ENCODE measurements around the gene RAPGEFL1. TPM values are rescaled to one million over a fixed set of nuclear protein-coding genes. Genes with fewer than 3 reads are reported as not detected.
"Not testable (repeated sequence)": the region's sequence is repeated elsewhere in the genome, so short reads cannot be mapped to it uniquely, and the experiment has no call there.

The RAPGEFL1 gene
- total RNA-seq, 1 experiment from 2014 or later, result 14.0 TPM

GRCh38 chr17:40203131-40203530 is 25.9 kb downstream of the RAPGEFL1 start:
- Histone ChIP-seq H3K4me3 (no peak overlapping the region), H3K27me3 (ENCODE audit: insufficient read depth, low read depth) (no peaks in the 10 kb centered on the region), H3K27ac (no peak overlapping the region), H3K4me2 (no peak overlapping the region), H3K9me2 (ENCODE audit: insufficient read depth) (no peaks in the 10 kb centered on the region), H3K9me3 (ENCODE audit: insufficient read depth, low read depth) (no peaks in the 10 kb centered on the region), H4K20me1 (ENCODE audit: insufficient read depth) (no peaks in the 10 kb centered on the region), H3K4me1 (replicated peaks; ENCODE audit: insufficient read depth) (no peaks in the 10 kb centered on the region), H3K79me2 (ENCODE audit: low read depth) (no peaks in the 10 kb centered on the region), H2AFZ (no peak overlapping the region), H3K36me3 (ENCODE audit: low read depth) (no peaks in the 10 kb centered on the region), H3F3A (ENCODE audit: insufficient read depth, low read depth) (peaks cover 5% of the 10 kb centered on the region; the same call in 1 of the 2 replicates)
- TF ChIP-seq EZH2 (IDR thresholded peaks at IDR 0.05; ENCODE audit: low read depth) (no peak), CTCF (conservative IDR thresholded peaks at IDR 0.05) (no peak)
- DNase-seq, result no peak
- no TSS peak for BruUV-seq (replicated peaks)
- intact Hi-C loops (cut with micrococcal nuclease; ENCODE audit: unreplicated experiment), result loop anchor here (10.0 kb wide), 1 partner anchor 152 kb away; no protein-coding TSS in a partner anchor
- ChIA-PET CTCF (interaction anchor here (0.6 to 0.7 kb wide), 2 partner anchors 64 to 138 kb away, joined by 6 read pairs; no protein-coding TSS in a partner anchor), POLR2A (ENCODE audit: unreplicated experiment) (no interaction called here)

GRCh38 chr17:40206193-40206592 is 28.9 kb downstream of the RAPGEFL1 start:
- H3K36me3 ChIP-seq (ENCODE audit: low read depth); H3K27ac ChIP-seq; H4K20me1 ChIP-seq (ENCODE audit: insufficient read depth); H3K4me3 ChIP-seq; H3K27me3 ChIP-seq (ENCODE audit: insufficient read depth, low read depth); H3K4me1 ChIP-seq (replicated peaks; ENCODE audit: insufficient read depth); CTCF ChIA-PET; BruUV-seq (replicated peaks); H3K4me2 ChIP-seq; POLR2A ChIA-PET (ENCODE audit: unreplicated experiment); H3K9me3 ChIP-seq (ENCODE audit: insufficient read depth, low read depth); H3K9me2 ChIP-seq (ENCODE audit: insufficient read depth); H3K79me2 ChIP-seq (ENCODE audit: low read depth); H2AFZ ChIP-seq; DNase-seq; H3F3A ChIP-seq (ENCODE audit: insufficient read depth, low read depth): not testable (repeated sequence)
- intact Hi-C loops (cut with micrococcal nuclease; ENCODE audit: unreplicated experiment), result loop anchor here (10.0 kb wide), 1 partner anchor 149 kb away; no protein-coding TSS in a partner anchor

- no peak overlapping the region for H3K27ac ChIP-seq
- POLR2A ChIA-PET (ENCODE audit: unreplicated experiment), result interaction anchor here (0.5 kb wide), 1 partner anchor 9 kb away, joined by 14 read pairs; the partner anchor contains the start of gene WIPF2
- no peaks in the 10 kb centered on the region for H3K4me1 ChIP-seq (replicated peaks; ENCODE audit: insufficient read depth)
- no peaks in the 10 kb centered on the region for H3K79me2 ChIP-seq (ENCODE audit: low read depth)
- no peaks in the 10 kb centered on the region for H3K27me3 ChIP-seq (ENCODE audit: insufficient read depth, low read depth)
- TF ChIP-seq EZH2 (IDR thresholded peaks at IDR 0.05; ENCODE audit: low read depth), result no peak
- no peak for TF ChIP-seq CTCF (conservative IDR thresholded peaks at IDR 0.05)
- no peaks in the 10 kb centered on the region for H3F3A ChIP-seq (ENCODE audit: insufficient read depth, low read depth)
- no peak overlapping the region for H3K4me2 ChIP-seq
- H4K20me1 ChIP-seq (ENCODE audit: insufficient read depth), result no peaks in the 10 kb centered on the region
- H3K9me3 ChIP-seq (ENCODE audit: insufficient read depth, low read depth), result no peaks in the 10 kb centered on the region
- no peak for DNase-seq
- BruUV-seq (replicated peaks), result no TSS peak
- CTCF ChIA-PET, result no interaction called here
- no peaks in the 10 kb centered on the region for H3K9me2 ChIP-seq (ENCODE audit: insufficient read depth)
- H3K4me3 ChIP-seq, result no peak overlapping the region
- H3K36me3 ChIP-seq (ENCODE audit: low read depth), result no peaks in the 10 kb centered on the region
- no peak overlapping the region for H2AFZ ChIP-seq
- intact Hi-C loops (cut with micrococcal nuclease; ENCODE audit: unreplicated experiment), result loop anchor here (10.0 kb wide), 1 partner anchor 145 kb away; no protein-coding TSS in a partner anchor
Measured at GRCh38 chr17:40209404-40210093, 32.3 kb downstream of the RAPGEFL1 start.

- H3K9me2 ChIP-seq (ENCODE audit: insufficient read depth); H3K79me2 ChIP-seq (ENCODE audit: low read depth); DNase-seq; POLR2A ChIA-PET (ENCODE audit: unreplicated experiment); H3K9me3 ChIP-seq (ENCODE audit: insufficient read depth, low read depth); H3F3A ChIP-seq (ENCODE audit: insufficient read depth, low read depth); intact Hi-C loops (cut with micrococcal nuclease; ENCODE audit: unreplicated experiment); H3K4me3 ChIP-seq; H4K20me1 ChIP-seq (ENCODE audit: insufficient read depth); H3K27ac ChIP-seq; CTCF ChIA-PET; BruUV-seq (replicated peaks); H3K4me1 ChIP-seq (replicated peaks; ENCODE audit: insufficient read depth); H3K4me2 ChIP-seq; H3K36me3 ChIP-seq (ENCODE audit: low read depth); H2AFZ ChIP-seq; H3K27me3 ChIP-seq (ENCODE audit: insufficient read depth, low read depth): not testable (repeated sequence)
Measured at GRCh38 chr17:40213914-40214313, 36.6 kb downstream of the RAPGEFL1 start.
